DND-41 (cell line): ENCODE results near the gene SORL1-AS1.

ENCODE experiments used
- EZH2 ChIP-seq: IDR thresholded peaks from 3 replicates; pipeline ENCODE4 v1.6.1; 2012; ENCODE audit warnings: borderline replicate concordance, low read depth, mild to moderate bottlenecking, moderate library complexity, low read length, inconsistent platforms; ENCODE audit not compliant: severe bottlenecking
- TF ChIP-seq, protein P1 (sequence below): IDR thresholded peaks from 2 replicates; pipeline ENCODE4 v1.5.1; 2012; ENCODE audit warnings: borderline replicate concordance, low read length, moderate library complexity, mild to moderate bottlenecking; ENCODE audit not compliant: poor library complexity, severe bottlenecking; ENCODE audit errors: extremely low read depth

DNA sequence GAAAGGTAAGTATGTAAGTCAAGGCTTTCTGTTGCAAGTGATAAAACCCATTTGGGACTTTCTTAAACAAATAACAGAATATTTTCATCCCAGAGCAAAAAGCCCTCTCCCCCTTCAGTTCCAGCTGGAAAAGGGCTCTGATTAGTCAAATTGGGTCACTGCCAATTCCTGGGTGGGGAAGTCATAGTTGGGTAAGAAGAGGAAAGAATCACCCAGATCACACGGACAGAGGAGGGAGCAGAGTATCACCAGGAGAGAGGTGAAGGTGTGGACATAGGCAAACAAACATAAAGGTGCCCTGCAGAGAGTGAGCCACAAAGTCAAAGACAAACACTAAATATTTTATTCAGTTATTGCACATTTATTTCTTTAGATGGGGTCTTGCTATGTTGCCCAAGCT is 36.9 kb downstream of the SORL1-AS1 start:
- TF ChIP-seq, protein P1, sequence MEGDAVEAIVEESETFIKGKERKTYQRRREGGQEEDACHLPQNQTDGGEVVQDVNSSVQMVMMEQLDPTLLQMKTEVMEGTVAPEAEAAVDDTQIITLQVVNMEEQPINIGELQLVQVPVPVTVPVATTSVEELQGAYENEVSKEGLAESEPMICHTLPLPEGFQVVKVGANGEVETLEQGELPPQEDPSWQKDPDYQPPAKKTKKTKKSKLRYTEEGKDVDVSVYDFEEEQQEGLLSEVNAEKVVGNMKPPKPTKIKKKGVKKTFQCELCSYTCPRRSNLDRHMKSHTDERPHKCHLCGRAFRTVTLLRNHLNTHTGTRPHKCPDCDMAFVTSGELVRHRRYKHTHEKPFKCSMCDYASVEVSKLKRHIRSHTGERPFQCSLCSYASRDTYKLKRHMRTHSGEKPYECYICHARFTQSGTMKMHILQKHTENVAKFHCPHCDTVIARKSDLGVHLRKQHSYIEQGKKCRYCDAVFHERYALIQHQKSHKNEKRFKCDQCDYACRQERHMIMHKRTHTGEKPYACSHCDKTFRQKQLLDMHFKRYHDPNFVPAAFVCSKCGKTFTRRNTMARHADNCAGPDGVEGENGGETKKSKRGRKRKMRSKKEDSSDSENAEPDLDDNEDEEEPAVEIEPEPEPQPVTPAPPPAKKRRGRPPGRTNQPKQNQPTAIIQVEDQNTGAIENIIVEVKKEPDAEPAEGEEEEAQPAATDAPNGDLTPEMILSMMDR = no peak
- TF ChIP-seq EZH2 = no peak
